ENCODE measurements around the gene HDAC8. TPM values are rescaled to one million over a fixed set of nuclear protein-coding genes. Genes with fewer than 3 reads are reported as not detected.

The HDAC8 gene
- total RNA-seq, 4 donors from 2014 or later = 16.3 to 27.0 (median 20.2) TPM

- no peaks in the 10 kb centered on the region for H3K36me3 ChIP-seq
- H3K4me3 ChIP-seq = no peak overlapping the region
- H3K27ac ChIP-seq = no peak overlapping the region
- peaks cover 7% of the 10 kb centered on the region for H3K4me1 ChIP-seq
- WGBS = 56% methylated on average over 1 of the region's 1 CpG
- H3K27me3 ChIP-seq = no peaks in the 10 kb centered on the region
- no peak for TF ChIP-seq CTCF (IDR thresholded peaks at IDR 0.05)
- no peak for DNase-seq (ENCODE audit: low spot score in 2 of 2)
- no peaks in the 10 kb centered on the region for H3K9me3 ChIP-seq
Observed at GRCh38 chrX:72396117-72396516, 176.5 kb downstream of the HDAC8 start.

- H3K27me3 ChIP-seq = no peaks in the 10 kb centered on the region
- H3K4me3 ChIP-seq = no peak overlapping the region
- H3K36me3 ChIP-seq = no peaks in the 10 kb centered on the region
- no peak overlapping the region for H3K27ac ChIP-seq
- WGBS = 32% methylated on average over 1 of the region's 1 CpG
- H3K9me3 ChIP-seq = no peaks in the 10 kb centered on the region
- peaks cover 7% of the 10 kb centered on the region for H3K4me1 ChIP-seq
- DNase-seq (ENCODE audit: low spot score in 2 of 2) = no peak
- TF ChIP-seq EP300 (IDR thresholded peaks at IDR 0.05) = no peak
- no peak for TF ChIP-seq POLR2AphosphoS5 (IDR thresholded peaks at IDR 0.05)
- TF ChIP-seq POLR2A (IDR thresholded peaks at IDR 0.05) = no peak
- no peak for TF ChIP-seq CTCF (IDR thresholded peaks at IDR 0.05)
Observed at GRCh38 chrX:72395237-72395636, 177.4 kb downstream of the HDAC8 start.

GRCh38 chrX:72394518-72395170 lies 178.0 kb downstream of the HDAC8 start:
- WGBS = 41% methylated on average over 8 of the region's 8 CpGs
- H3K9me3 ChIP-seq = no peaks in the 10 kb centered on the region
- no peaks in the 10 kb centered on the region for H3K36me3 ChIP-seq
- H3K27ac ChIP-seq = no peak overlapping the region
- no peak for DNase-seq (ENCODE audit: low spot score in 2 of 2)
- H3K27me3 ChIP-seq = no peaks in the 10 kb centered on the region
- TF ChIP-seq POLR2AphosphoS5 (IDR thresholded peaks at IDR 0.05) (no peak), CTCF (IDR thresholded peaks at IDR 0.05) (no peak), POLR2A (IDR thresholded peaks at IDR 0.05) (no peak), EP300 (IDR thresholded peaks at IDR 0.05) (no peak)
- H3K4me1 ChIP-seq = peaks cover 7% of the 10 kb centered on the region
- no peak overlapping the region for H3K4me3 ChIP-seq

- no peak for DNase-seq (ENCODE audit: low spot score in 2 of 2)
- H3K4me1 ChIP-seq = peaks cover 7% of the 10 kb centered on the region
- WGBS = 58% methylated on average over 8 of the region's 8 CpGs
- no peaks in the 10 kb centered on the region for H3K36me3 ChIP-seq
- no peak overlapping the region for H3K27ac ChIP-seq
- no peak for TF ChIP-seq CTCF (IDR thresholded peaks at IDR 0.05)
- no peak for TF ChIP-seq EP300 (IDR thresholded peaks at IDR 0.05)
- no peak for TF ChIP-seq POLR2AphosphoS5 (IDR thresholded peaks at IDR 0.05)
- no peak for TF ChIP-seq POLR2A (IDR thresholded peaks at IDR 0.05)
- no peaks in the 10 kb centered on the region for H3K9me3 ChIP-seq
- H3K4me3 ChIP-seq = no peak overlapping the region
- H3K27me3 ChIP-seq = no peaks in the 10 kb centered on the region
Observed at GRCh38 chrX:72393836-72394517, 178.7 kb downstream of the HDAC8 start.

- Histone ChIP-seq H3K9me3 (no peaks in the 10 kb centered on the region), H3K27ac (no peak overlapping the region), H3K36me3 (no peaks in the 10 kb centered on the region), H3K27me3 (no peaks in the 10 kb centered on the region), H3K4me1 (peaks cover 7% of the 10 kb centered on the region), H3K4me3 (no peak overlapping the region)
- DNase-seq (ENCODE audit: low spot score in 2 of 2) = no peak
- WGBS = 60% methylated on average over 11 of the region's 11 CpGs
- TF ChIP-seq CTCF (IDR thresholded peaks at IDR 0.05) = no peak
- no peak for TF ChIP-seq EP300 (IDR thresholded peaks at IDR 0.05)
- TF ChIP-seq POLR2A (IDR thresholded peaks at IDR 0.05) = no peak
- TF ChIP-seq POLR2AphosphoS5 (IDR thresholded peaks at IDR 0.05) = no peak
Observed at GRCh38 chrX:72392816-72393800, 179.5 kb downstream of the HDAC8 start.

Measured in suprapubic skin (tissue), 4 donors.